NCI-H2196 treated with DMSO at 0.1 percent for 48 hours (cell line): ENCODE data around the gene MEN1.
"Not testable (repeated sequence)": the region's sequence is repeated elsewhere in the genome, so short reads cannot be mapped to it uniquely, and the experiment has no call there.

ENCODE experiments used
- DNase-seq: peaks from one replicate; lab custom pipeline; 2025; ENCODE audit not compliant: unreplicated experiment; lab: John Stamatoyannopoulos, UW

Gene MEN1

GRCh38 chr11:64846998-64847666, 36.8 kb upstream of the MEN1 start:
- DNase-seq: peak; percentile 92

- DNase-seq: not testable (repeated sequence)
Measured at GRCh38 chr11:64845776-64846129, 35.4 kb upstream of the MEN1 start.

GRCh38 chr11:64845129-64845775, 34.9 kb upstream of the MEN1 start:
- no peak for DNase-seq

GRCh38 chr11:64844330-64845128, 34.2 kb upstream of the MEN1 start, which contains the start of gene CDC42BPG:
TSS of gene CDC42BPG (minus strand) at chr11:64844653. CDS start at chr11:64844569, 84 bp downstream.
- DNase-seq: peak; percentile 78

GRCh38 chr11:64843686-64844329, 33.5 kb upstream of the MEN1 start:
- no peak for DNase-seq

GRCh38 chr11:64842851-64843685, 32.7 kb upstream of the MEN1 start:
- no peak for DNase-seq

- no peak for DNase-seq
Measured at GRCh38 chr11:64842366-64842759, 32.0 kb upstream of the MEN1 start.

- DNase-seq: no peak
Measured at GRCh38 chr11:64841592-64842365, 31.4 kb upstream of the MEN1 start.

GRCh38 chr11:64839887-64840782, 29.8 kb upstream of the MEN1 start:
- DNase-seq: no peak

- DNase-seq: no peak
Measured at GRCh38 chr11:64839335-64839734, 29.0 kb upstream of the MEN1 start.

- no peak for DNase-seq
Measured at GRCh38 chr11:64838600-64839334, 28.4 kb upstream of the MEN1 start.

- no peak for DNase-seq
Measured at GRCh38 chr11:64837887-64838351, 27.6 kb upstream of the MEN1 start.

GRCh38 chr11:64836448-64837072, 26.2 kb upstream of the MEN1 start:
- DNase-seq: no peak

GRCh38 chr11:64835616-64836447, 25.5 kb upstream of the MEN1 start:
- no peak for DNase-seq

GRCh38 chr11:64834723-64835615, 24.6 kb upstream of the MEN1 start:
- DNase-seq: peak; percentile 69
